NCI-H2107 treated with DMSO at 0.1 percent for 48 hours (cell line): ENCODE measurements around the gene TPK1.

ENCODE experiments used
- DNase-seq: peaks from one replicate; lab custom pipeline; 2025; ENCODE audit not compliant: unreplicated experiment; lab: John Stamatoyannopoulos, UW

Gene TPK1

DNA sequence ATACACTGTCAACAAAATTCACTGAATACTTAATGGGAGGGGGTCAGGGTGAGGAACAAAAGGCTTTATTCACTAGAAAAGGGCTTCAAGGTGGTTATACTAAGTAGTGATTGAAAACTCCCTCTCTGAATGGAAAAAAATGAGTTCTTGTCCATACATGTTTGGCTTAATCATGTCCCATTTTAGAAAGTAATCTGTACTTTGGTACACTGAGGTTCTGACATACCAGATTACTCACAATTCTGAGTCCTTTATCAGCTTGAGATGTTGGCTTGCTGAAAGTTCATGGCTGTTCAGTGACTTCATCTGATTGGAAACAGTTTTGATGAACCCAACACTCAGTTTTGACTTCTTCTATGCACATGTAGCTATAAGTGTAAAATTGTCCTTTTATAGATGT, 419.5 kb downstream of the TPK1 start:
- DNase-seq = no peak

DNA sequence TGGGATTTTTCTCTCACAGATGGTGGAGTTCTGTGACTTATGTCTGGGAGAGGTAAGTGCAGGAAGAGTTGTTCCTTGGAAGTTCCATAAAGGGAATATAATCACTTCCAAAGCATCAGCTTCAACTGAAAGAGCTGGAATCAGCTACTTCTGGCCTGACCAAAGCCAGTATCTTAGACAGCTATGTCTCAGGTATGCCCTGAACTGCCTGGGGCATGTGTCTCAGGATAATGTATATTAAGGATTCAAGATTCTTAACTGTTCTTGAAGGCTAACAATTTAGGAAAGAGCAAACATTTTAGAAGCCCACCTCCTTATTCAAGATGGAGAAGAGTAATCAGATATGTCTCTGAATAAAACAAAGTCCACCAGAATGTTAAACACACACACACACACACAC, 420.0 kb downstream of the TPK1 start:
- no peak for DNase-seq

DNA sequence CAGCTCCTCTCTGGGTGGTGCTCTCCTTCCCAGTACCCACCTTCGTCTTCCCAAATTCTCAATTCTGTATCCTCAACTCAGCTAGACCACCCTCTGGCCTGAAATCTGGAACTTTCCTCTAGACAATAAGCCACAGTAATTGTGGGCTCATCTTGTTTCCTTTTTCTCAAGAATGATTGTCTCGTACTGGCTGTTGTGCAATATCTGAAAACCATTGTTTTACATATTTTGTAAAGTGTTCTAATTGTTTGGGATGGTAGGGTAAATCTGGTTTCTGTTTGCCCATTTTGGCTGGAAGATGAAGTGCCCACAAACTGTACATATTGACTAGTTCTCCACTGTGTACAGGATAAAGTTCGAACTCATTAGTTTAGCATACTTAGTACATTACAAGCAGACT, 421.0 kb downstream of the TPK1 start:
- DNase-seq = no peak

DNA sequence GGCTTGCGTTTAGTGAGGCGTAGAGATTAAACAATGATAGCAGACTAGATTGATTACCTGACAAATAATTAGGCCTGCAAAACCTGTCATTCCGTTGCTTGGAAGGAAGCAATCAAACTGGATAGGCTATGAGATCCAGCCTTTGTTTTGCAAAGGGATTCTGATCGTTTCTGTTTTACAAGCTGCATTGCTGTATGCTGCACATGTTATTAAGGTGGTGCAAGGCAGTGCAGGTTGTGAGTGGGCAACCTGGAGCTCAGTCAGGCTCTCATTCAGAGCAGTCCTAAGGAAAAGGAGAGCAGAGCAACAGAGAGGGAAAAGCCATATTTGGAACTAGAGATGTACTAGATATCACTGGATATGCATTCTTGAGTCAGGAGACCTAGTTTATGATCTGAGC, 425.4 kb downstream of the TPK1 start:
- DNase-seq = no peak

DNA sequence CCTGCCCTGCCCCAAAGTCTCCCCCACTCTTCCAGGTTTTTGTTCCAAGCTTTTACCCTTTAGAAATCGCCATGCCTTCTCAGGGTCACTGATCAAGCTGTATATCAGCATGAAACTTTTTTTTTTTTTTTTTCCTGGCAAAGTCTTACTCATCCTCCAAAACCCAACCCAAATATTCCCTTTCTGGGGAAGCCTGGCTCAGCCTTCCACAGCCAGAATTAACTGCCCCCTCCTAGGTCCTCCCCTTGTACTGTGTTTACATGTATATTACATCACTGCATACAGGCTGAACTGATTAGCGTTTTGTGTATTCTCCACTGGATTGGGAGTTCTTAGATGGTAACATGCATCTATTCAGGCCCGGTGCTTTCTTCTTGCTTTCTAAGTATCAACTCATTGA, 427.7 kb downstream of the TPK1 start:
- DNase-seq = no peak

DNA sequence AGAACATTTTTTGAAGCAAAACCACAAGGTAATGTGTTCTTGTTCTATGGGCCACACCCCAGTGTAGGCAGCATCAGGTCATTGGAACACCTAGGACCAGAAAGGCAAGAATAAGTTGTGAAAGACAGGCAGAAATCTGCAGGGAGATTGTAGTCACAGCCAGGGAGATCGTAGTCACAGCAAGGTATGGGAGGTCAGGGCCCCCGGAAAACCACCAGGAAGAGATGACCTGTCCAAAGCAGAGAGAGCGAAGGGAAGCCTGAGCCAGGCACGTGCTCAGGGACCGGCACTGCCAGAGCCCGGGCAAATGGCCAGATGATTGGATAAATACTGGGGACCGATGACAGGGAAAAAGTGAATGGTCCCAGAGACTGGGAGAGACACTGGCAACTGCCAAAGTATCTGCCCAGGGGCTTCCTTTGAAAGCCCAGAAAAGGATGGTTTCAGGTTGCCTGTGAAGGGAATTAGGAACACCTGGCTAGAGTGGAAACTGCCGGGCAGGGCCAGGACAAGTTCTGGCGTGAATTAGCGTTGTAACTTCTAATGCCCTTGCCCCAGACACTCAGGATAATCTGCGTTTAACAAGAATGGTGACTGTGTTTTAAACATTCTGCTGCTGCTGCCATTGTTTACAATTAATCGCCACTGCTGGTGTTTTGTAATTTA, 428.5 kb downstream of the TPK1 start:
- no peak for DNase-seq

DNA sequence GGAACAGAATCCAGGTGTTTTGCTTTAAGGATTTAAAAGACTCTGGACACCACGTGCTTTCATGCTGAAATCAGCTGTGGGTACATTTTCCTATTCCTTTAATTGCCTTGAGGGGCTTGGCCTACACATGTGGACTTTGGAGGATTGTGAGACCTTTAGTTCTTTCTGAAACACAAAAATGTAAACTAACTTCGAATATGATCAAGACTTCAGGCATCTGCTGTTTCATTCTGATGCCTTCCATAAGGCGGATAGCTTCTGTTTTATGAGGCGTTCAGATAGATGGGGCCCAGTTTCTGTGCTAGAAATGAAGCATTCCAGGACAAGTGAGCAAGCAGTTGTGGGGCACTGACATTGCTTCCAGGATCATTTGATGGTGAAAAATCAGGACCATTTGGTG, 430.9 kb downstream of the TPK1 start:
- no peak for DNase-seq

DNA sequence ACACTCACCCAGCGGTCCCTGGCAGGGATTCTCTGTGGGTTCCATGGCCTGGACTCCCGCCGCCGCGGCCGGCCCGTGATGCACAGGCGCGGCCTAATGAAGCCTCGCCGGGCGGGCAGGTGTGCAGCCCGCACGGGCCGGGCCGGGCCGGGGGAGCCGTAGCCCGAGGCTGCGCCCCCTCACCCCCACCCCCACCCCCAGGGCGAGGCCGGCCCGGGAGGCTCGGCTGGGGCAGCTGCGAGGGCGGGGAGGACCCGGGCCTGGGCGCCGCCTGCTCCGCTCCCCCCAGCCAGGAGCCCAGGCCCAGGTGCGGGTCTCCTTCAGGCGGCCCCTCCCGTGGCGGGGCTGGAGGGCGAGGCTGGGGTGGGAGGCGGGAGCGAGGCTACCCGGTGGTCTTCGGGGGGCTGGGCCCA, 432.2 kb downstream of the TPK1 start, which contains the start of gene NOBOX:
TSS of gene NOBOX (minus strand) at position 45 of the 413 bp plus-strand sequence.
- DNase-seq = no peak

DNA sequence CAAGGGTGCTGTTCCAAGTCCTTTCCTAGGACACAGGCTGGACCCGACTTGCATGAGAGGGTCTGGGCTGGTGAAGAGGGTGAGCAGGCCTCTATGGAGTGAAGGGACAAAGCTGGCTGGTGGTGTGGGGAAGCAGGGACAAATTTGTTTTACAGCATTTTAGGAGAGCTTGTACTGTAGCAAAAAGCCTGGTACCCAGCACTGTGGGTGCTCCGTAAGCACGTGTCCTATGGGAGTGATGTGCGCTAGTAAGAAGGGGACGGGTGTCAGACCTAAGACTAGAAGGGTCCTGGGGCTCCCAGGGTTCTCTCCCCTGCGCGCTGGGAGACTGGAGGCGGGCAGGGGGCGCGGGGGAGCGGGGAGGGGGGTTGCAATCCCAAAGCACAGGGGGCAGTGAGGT, 432.8 kb downstream of the TPK1 start:
- DNase-seq = no peak
